B cell (primary cell): ENCODE results near the gene CRTC3.

ENCODE experiments used
- EZH2 ChIP-seq: IDR thresholded peaks from 2 replicates; pipeline ENCODE4 v1.6.1; 2012; ENCODE audit warnings: borderline replicate concordance, low read depth, mild to moderate bottlenecking, moderate library complexity, low read length; ENCODE audit not compliant: insufficient read depth, poor library complexity, severe bottlenecking
- TF ChIP-seq, protein P1 (sequence below): fragments of 200-600 bp; IDR thresholded peaks from one replicate; pipeline ENCODE4 v1.8.0; 2022; ENCODE audit warnings: antibody characterized with exemption, mild to moderate bottlenecking

DNA sequence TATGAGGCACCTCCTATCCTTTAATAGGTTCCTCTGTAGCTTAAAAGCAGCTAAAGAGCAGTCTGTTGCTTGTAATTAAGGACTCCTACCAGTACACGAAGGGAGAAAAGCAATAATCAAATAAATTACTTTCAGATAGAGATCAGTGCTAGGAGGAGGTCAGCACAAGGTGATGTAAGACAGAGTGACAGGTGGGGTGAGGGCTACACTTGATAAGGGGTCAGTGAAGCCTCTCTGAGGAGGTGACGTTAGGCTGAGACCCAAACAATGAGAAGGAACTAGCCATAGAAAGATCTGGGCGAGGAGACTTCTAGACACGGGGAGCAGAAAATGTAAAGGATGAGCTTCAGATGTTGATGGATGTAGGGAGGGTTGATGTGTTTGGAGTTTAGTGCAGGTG is 129.8 kb downstream of the CRTC3 start:
- TF ChIP-seq, protein P1, sequence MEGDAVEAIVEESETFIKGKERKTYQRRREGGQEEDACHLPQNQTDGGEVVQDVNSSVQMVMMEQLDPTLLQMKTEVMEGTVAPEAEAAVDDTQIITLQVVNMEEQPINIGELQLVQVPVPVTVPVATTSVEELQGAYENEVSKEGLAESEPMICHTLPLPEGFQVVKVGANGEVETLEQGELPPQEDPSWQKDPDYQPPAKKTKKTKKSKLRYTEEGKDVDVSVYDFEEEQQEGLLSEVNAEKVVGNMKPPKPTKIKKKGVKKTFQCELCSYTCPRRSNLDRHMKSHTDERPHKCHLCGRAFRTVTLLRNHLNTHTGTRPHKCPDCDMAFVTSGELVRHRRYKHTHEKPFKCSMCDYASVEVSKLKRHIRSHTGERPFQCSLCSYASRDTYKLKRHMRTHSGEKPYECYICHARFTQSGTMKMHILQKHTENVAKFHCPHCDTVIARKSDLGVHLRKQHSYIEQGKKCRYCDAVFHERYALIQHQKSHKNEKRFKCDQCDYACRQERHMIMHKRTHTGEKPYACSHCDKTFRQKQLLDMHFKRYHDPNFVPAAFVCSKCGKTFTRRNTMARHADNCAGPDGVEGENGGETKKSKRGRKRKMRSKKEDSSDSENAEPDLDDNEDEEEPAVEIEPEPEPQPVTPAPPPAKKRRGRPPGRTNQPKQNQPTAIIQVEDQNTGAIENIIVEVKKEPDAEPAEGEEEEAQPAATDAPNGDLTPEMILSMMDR, result no peak
- no peak for TF ChIP-seq EZH2
